RWPE2 (cell line): Measurements from ENCODE around the gene NALF2.

Source experiments
- ATAC-seq: fragments of 200-7000 bp; cut with Tn5 transposase; 3 replicates; pipeline ENCODE4 v1.9.1; 2021; ENCODE audit warnings: low read depth
- DNase-seq: peaks from one replicate; pipeline ENCODE4 v3.0.0-alpha.2; 2020; ENCODE audit warnings: low spot score
- H3K27ac ChIP-seq: fragments of 450-650 bp; 2 replicates; pipeline ENCODE4 v1.5.1; 2017; ENCODE audit warnings: mild to moderate bottlenecking; ENCODE audit not compliant: poor library complexity, severe bottlenecking
- H3K27me3 ChIP-seq: fragments of 250-450 bp; sonication (Bioruptor Pico); 2 replicates; pipeline ENCODE4 v1.5.1; 2021; ENCODE audit warnings: mild to moderate bottlenecking, moderate library complexity; ENCODE audit not compliant: insufficient read depth, poor library complexity, severe bottlenecking
- H3K36me3 ChIP-seq: fragments of 250-450 bp; sonication (Bioruptor Pico); 2 replicates; pipeline ENCODE4 v1.5.1; 2020; ENCODE audit warnings: low read depth, mild to moderate bottlenecking, moderate library complexity
- H3K4me1 ChIP-seq: fragments of 250-450 bp; sonication (Bioruptor Pico); 2 replicates; pipeline ENCODE4 v1.5.1; 2021; ENCODE audit warnings: mild to moderate bottlenecking, moderate library complexity; ENCODE audit not compliant: insufficient read depth, poor library complexity, severe bottlenecking
- H3K4me3 ChIP-seq: fragments of 250-450 bp; sonication (Bioruptor Pico); 2 replicates; pipeline ENCODE4 v1.5.1; 2021; ENCODE audit warnings: mild to moderate bottlenecking, moderate library complexity; ENCODE audit not compliant: severe bottlenecking
- H3K9me3 ChIP-seq: fragments of 250-450 bp; sonication (Bioruptor Pico); 2 replicates; pipeline ENCODE4 v1.5.1; 2021; ENCODE audit warnings: mild to moderate bottlenecking, moderate library complexity; ENCODE audit not compliant: severe bottlenecking
- TF ChIP-seq, protein P1 (sequence below): fragments of 450-650 bp; IDR thresholded peaks from one replicate; pipeline ENCODE4 v1.5.1; 2017; ENCODE audit warnings: mild to moderate bottlenecking, moderate library complexity; ENCODE audit not compliant: poor library complexity, severe bottlenecking

NALF2 gene

DNA sequence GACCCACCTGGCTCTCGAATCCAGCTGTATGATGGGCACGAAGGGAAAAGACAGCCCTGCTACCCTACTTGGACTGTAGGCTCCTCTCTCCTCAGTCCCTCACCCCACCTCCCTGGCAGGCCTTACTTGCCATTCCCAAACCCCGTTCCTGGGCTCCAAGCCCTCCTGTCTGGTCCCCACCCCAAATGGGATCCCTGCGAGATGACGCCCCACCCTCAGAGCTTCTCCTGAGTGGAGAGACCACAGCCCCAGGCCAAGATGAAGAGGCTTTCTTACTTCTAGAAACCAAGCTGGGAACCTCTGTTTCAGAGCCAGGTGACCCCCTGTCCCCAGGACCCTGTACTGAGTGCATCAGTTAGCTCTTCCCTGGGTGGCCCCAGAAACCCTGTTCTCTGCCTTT is 4.5 kb downstream of the NALF2 start:
- Histone ChIP-seq H3K27ac (no peak overlapping the region), H3K4me3 (no peak overlapping the region), H3K9me3 (no peaks in the 10 kb centered on the region), H3K4me1 (no peaks in the 10 kb centered on the region), H3K36me3 (no peaks in the 10 kb centered on the region), H3K27me3 (peaks cover 6% of the 10 kb centered on the region)
- ATAC-seq: no peak
- no peak for DNase-seq
- TF ChIP-seq, protein P1, sequence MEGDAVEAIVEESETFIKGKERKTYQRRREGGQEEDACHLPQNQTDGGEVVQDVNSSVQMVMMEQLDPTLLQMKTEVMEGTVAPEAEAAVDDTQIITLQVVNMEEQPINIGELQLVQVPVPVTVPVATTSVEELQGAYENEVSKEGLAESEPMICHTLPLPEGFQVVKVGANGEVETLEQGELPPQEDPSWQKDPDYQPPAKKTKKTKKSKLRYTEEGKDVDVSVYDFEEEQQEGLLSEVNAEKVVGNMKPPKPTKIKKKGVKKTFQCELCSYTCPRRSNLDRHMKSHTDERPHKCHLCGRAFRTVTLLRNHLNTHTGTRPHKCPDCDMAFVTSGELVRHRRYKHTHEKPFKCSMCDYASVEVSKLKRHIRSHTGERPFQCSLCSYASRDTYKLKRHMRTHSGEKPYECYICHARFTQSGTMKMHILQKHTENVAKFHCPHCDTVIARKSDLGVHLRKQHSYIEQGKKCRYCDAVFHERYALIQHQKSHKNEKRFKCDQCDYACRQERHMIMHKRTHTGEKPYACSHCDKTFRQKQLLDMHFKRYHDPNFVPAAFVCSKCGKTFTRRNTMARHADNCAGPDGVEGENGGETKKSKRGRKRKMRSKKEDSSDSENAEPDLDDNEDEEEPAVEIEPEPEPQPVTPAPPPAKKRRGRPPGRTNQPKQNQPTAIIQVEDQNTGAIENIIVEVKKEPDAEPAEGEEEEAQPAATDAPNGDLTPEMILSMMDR: no peak

DNA sequence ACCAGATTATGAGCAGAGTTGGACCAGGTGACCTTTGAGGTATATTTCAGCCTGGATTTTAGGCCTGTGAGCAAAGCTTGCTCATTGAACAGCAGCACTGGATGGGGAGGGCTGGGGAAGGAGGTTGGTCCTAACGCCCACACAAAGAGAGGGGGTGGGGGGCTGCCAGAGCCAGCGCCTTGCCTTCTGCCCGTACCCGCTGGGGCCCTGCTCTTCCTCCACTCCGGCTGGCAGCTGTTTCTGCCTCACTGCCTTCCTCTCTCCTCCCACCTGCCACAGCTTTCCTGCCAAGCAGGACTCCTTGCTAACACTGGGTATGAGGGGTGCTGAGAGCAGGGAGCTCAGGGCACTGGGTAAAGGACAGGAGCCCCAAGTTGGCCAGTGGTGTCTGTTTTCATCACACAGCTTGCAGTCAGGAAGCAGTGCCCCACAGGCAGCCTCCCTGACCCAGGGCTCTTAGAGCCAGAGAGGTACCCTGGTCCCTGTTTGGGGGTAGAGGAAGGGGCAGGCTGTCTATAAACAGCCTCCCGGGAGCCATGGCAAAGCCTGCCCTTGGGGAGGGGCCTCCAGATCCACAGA is 6.1 kb downstream of the NALF2 start:
- H3K4me1 ChIP-seq: no peaks in the 10 kb centered on the region
- DNase-seq: no peak
- TF ChIP-seq, protein P1: no peak
- no peaks in the 10 kb centered on the region for H3K36me3 ChIP-seq
- peaks cover 4% of the 10 kb centered on the region for H3K27me3 ChIP-seq
- H3K9me3 ChIP-seq: no peaks in the 10 kb centered on the region
- H3K4me3 ChIP-seq: no peak overlapping the region
- no peak for ATAC-seq
- H3K27ac ChIP-seq: no peak overlapping the region

GRCh38 chrX:69510914-69511513 is 6.9 kb downstream of the NALF2 start:
- H3K9me3 ChIP-seq: no peaks in the 10 kb centered on the region
- no peaks in the 10 kb centered on the region for H3K4me1 ChIP-seq
- H3K27ac ChIP-seq: no peak overlapping the region
- H3K4me3 ChIP-seq: no peak overlapping the region
- no peak for ATAC-seq
- TF ChIP-seq, protein P1: no peak
- H3K27me3 ChIP-seq: no peaks in the 10 kb centered on the region
- no peaks in the 10 kb centered on the region for H3K36me3 ChIP-seq
- no peak for DNase-seq

DNA sequence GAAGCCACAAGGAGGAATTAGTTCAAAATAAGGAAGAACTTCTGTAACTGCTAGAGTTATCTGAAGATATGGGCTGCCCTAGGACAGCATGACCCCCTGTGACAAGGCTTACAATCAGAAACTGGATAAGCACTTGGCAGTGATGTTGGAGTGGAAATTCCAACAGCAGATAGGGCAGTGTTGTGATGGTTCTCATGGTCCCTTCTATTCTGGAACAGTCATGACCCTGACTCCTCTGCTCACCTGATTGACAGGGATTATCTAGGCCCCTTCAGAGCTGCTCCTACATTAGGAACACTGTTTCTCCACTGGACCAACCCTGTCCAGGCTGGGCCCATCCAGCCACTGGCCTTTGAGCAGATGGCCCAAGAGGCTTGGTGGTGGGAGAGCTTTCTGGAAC is 17.9 kb downstream of the NALF2 start:
- no peak overlapping the region for H3K27ac ChIP-seq
- no peaks in the 10 kb centered on the region for H3K27me3 ChIP-seq
- H3K9me3 ChIP-seq: no peaks in the 10 kb centered on the region
- no peaks in the 10 kb centered on the region for H3K4me1 ChIP-seq
- H3K36me3 ChIP-seq: no peaks in the 10 kb centered on the region
- no peak for DNase-seq
- ATAC-seq: no peak
- H3K4me3 ChIP-seq: no peak overlapping the region
- TF ChIP-seq, protein P1: no peak

DNA sequence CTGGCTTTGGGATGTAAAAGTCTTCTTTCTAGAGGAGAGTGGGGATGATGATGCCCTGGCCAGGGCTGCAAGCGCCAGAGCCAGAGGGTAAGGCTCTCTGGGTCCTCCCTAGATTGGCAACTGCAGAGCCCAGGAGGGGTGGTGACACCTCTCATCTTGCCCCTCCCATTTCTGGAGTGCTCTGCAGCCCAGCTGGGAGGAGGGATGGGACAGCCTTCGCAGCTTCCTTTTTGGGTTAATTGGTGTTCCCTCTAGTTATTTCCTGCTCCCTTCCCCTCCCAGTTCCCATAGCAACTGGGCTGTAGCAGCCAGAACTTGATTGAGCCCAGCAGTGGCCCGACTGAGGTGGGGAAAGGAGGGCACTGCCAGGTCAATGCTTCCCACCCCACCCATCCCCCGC is 19.2 kb downstream of the NALF2 start:
- no peaks in the 10 kb centered on the region for H3K36me3 ChIP-seq
- H3K27ac ChIP-seq: no peak overlapping the region
- H3K4me1 ChIP-seq: no peaks in the 10 kb centered on the region
- ATAC-seq (no peak), DNase-seq (no peak)
- H3K4me3 ChIP-seq: no peak overlapping the region
- H3K9me3 ChIP-seq: no peaks in the 10 kb centered on the region
- TF ChIP-seq, protein P1: no peak
- H3K27me3 ChIP-seq: no peaks in the 10 kb centered on the region
